ENCODE data around the gene TCEAL7. TPM values are rescaled to one million over a fixed set of nuclear protein-coding genes. Genes with fewer than 3 reads are reported as not detected.

TCEAL7 gene
- total and polyA plus RNA-seq, 2 donors (not counting 3 experiments of a cell fraction or from before 2014, with no cell fraction given): 4.2 to 10.5 TPM

GRCh38 chrX:103376118-103376978 is 46.3 kb downstream of the TCEAL7 start, which contains the start of gene BEX3:
BEX3 (plus strand) TSS chrX:103376538; CDS start chrX:103377522, 984 bp downstream.
- peaks cover 8% of the 10 kb centered on the region for H3K79me2 ChIP-seq (ENCODE audit: control insufficient read depth, insufficient read depth, low read length)
- peak within 1 kb of the TSS; percentile 96 for H2AFZ ChIP-seq (ENCODE audit: low read depth, low read length)
- peak within 1 kb of the TSS; percentile 89 for H3K27ac ChIP-seq (ENCODE audit: insufficient read depth, low read depth, low read length)
- TSS peak; percentile 22 for BruUV-seq (replicated peaks)
- intact Hi-C loops (cut with micrococcal nuclease) (loop anchor here (1.0 to 2.0 kb wide), 2 partner anchors 33 to 76 kb away; no protein-coding TSS in a partner anchor), dilution Hi-C loops (cut with MboI; ENCODE audit: extremely low pct_ligation_motif_present, low sequenced_read_pairs) (no loop called here)
- H3K4me1 ChIP-seq (ENCODE audit: control insufficient read depth, extremely low read depth, insufficient read depth, low read length): peaks cover 6% of the 10 kb centered on the region
- TF ChIP-seq POLR2A (IDR thresholded peaks at IDR 0.05; ENCODE audit: low read depth, low read length): peak; percentile 65
- peak; percentile 64 for TF ChIP-seq POLR2AphosphoS5 (IDR thresholded peaks at IDR 0.05; ENCODE audit: insufficient read depth, low read depth, low read length)
- no peak for TF ChIP-seq MYC (IDR thresholded peaks at IDR 0.05; ENCODE audit: low read depth, low read length)
- TF ChIP-seq FOS (IDR thresholded peaks at IDR 0.05; ENCODE audit: borderline replicate concordance, insufficient read depth, low read length): no peak
- no peak for TF ChIP-seq JUN (IDR thresholded peaks at IDR 0.05; ENCODE audit: borderline replicate concordance, insufficient read depth, insufficient read length, low read depth)
- no peak for TF ChIP-seq GATA2 (IDR thresholded peaks at IDR 0.05; ENCODE audit: insufficient read depth, insufficient read length, low read depth, low read length)
- no peak for TF ChIP-seq CTCF (IDR thresholded peaks at IDR 0.05; ENCODE audit: extremely low read depth in 1 of 2, insufficient read depth in 1 of 2, low read depth in 1 of 2, low read length in 2 of 2)
- no peak for TF ChIP-seq EZH2 (IDR thresholded peaks at IDR 0.05; ENCODE audit: borderline replicate concordance, low read depth, low read length, severe bottlenecking)
- TF ChIP-seq MAX (IDR thresholded peaks at IDR 0.05; ENCODE audit: insufficient read depth, insufficient read length): peak; percentile 73
- DNase-seq (ENCODE audit: low read depth, low spot score) (peak; percentile 55), FAIRE-seq (no peak)
- H3K9ac ChIP-seq (replicated peaks; ENCODE audit: extremely low read depth, insufficient read depth, low read length): peak within 1 kb of the TSS; percentile 94
- H3K36me3 ChIP-seq (ENCODE audit: control insufficient read depth in 2 of 2, extremely low read depth in 1 of 2, insufficient read depth in 2 of 2, low read length in 2 of 2): no peaks in the 10 kb centered on the region
- H3K27me3 ChIP-seq (ENCODE audit: control insufficient read depth in 2 of 2, insufficient read depth in 2 of 2, low read length in 2 of 2): no peaks in the 10 kb centered on the region
- H3K9me1 ChIP-seq (replicated peaks; ENCODE audit: control insufficient read depth, extremely low read depth, insufficient read depth, low read length): no peaks in the 10 kb centered on the region
- peak within 1 kb of the TSS; percentile 91 for H3K4me2 ChIP-seq (ENCODE audit: insufficient read depth, low read length)
- H4K20me1 ChIP-seq (replicated peaks; ENCODE audit: control insufficient read depth, extremely low read depth, insufficient read depth, low read length): no peaks in the 10 kb centered on the region
- ChIA-PET CTCF (interaction anchor here (0.9 to 2.5 kb wide), 5 partner anchors 20 to 89 kb away, joined by 3 to 26 read pairs (median 3); partner anchors contain the start of gene TCEAL9), POLR2A (interaction anchor here (1.0 kb wide), 1 partner anchor 20 kb away, joined by 7 read pairs; the partner anchor contains the start of gene TCEAL9)
- peak within 1 kb of the TSS; percentile 74 to 91 (median 91) for H3K4me3 ChIP-seq (replicated peaks in 1 of 3; ENCODE audit: insufficient read depth in 1 of 3, low read depth in 1 of 3, low read length in 3 of 3)
- no peaks in the 10 kb centered on the region for H3K9me3 ChIP-seq (replicated peaks; ENCODE audit: control insufficient read depth, insufficient read depth, low read length)
